Effector CD4-positive, alpha-beta T cell (primary cell): ENCODE results near the gene RETREG1.
"Not testable (repeated sequence)": the region's sequence is repeated elsewhere in the genome, so short reads cannot be mapped to it uniquely, and the experiment has no call there.

Source experiments
- DNase-seq: peaks from one replicate; pipeline ENCODE4 v3.0.0-alpha.2; 2020

Gene RETREG1

GRCh38 chr5:16550316-16550952 lies 66.4 kb downstream of the RETREG1 start:
- DNase-seq: no peak

- no peak for DNase-seq
Observed at GRCh38 chr5:16549491-16550206, 67.1 kb downstream of the RETREG1 start.

- no peak for DNase-seq
Observed at GRCh38 chr5:16548812-16549211, 68.0 kb downstream of the RETREG1 start.

- DNase-seq: no peak
Observed at GRCh38 chr5:16548115-16548514, 68.7 kb downstream of the RETREG1 start.

- no peak for DNase-seq
Observed at GRCh38 chr5:16547200-16547842, 69.5 kb downstream of the RETREG1 start.

GRCh38 chr5:16546732-16547131 lies 70.1 kb downstream of the RETREG1 start:
- no peak for DNase-seq

GRCh38 chr5:16544607-16545374 lies 72.0 kb downstream of the RETREG1 start:
- no peak for DNase-seq

GRCh38 chr5:16543206-16543605 lies 73.6 kb downstream of the RETREG1 start:
- DNase-seq: not testable (repeated sequence)

GRCh38 chr5:16542236-16542635 lies 74.6 kb downstream of the RETREG1 start:
- no peak for DNase-seq

GRCh38 chr5:16541592-16541991 lies 75.2 kb downstream of the RETREG1 start:
- DNase-seq: not testable (repeated sequence)

GRCh38 chr5:16540421-16540820 lies 76.4 kb downstream of the RETREG1 start:
- no peak for DNase-seq

GRCh38 chr5:16539169-16539666 lies 77.6 kb downstream of the RETREG1 start:
- no peak for DNase-seq

GRCh38 chr5:16538006-16538405 lies 78.8 kb downstream of the RETREG1 start:
- DNase-seq: no peak

- DNase-seq: no peak
Observed at GRCh38 chr5:16536818-16537217, 80.0 kb downstream of the RETREG1 start.

- DNase-seq: no peak
Observed at GRCh38 chr5:16536246-16536645, 80.6 kb downstream of the RETREG1 start.

- no peak for DNase-seq
Observed at GRCh38 chr5:16534280-16534679, 82.5 kb downstream of the RETREG1 start.

- DNase-seq: no peak
Observed at GRCh38 chr5:16531063-16531648, 85.6 kb downstream of the RETREG1 start.

- no peak for DNase-seq
Observed at GRCh38 chr5:16529306-16529705, 87.5 kb downstream of the RETREG1 start.

GRCh38 chr5:16528382-16529110 lies 88.3 kb downstream of the RETREG1 start:
- DNase-seq: no peak

GRCh38 chr5:16525651-16526050 lies 91.1 kb downstream of the RETREG1 start:
- no peak for DNase-seq

- no peak for DNase-seq
Observed at GRCh38 chr5:16524286-16524685, 92.5 kb downstream of the RETREG1 start.
